ENCODE measurements around the gene MT3. TPM values are rescaled to one million over a fixed set of nuclear protein-coding genes. Genes with fewer than 3 reads are reported as not detected.
A peak's percentile ranks its signal among the peaks of the same experiment; 100 is the strongest.

MT3 gene
- total and polyA plus RNA-seq, 2 of the 13 experiments (the other 11 are each of a cell fraction or from before 2014, with no cell fraction given) = not detected

GRCh38 chr16:56608043-56608875, 18.9 kb downstream of the MT3 start, which contains the start of gene MT2A (continued):
- no peak for TF ChIP-seq GTF2F1 (IDR thresholded peaks at IDR 0.05; ENCODE audit: low read length)
- TF ChIP-seq ZSCAN12 (CRISPR knock-in tag; IDR thresholded peaks at IDR 0.05) = peak; percentile 93; the same call in 1 of the 2 replicates
- TF ChIP-seq ZNF660 (CRISPR knock-in tag; IDR thresholded peaks at IDR 0.05; ENCODE audit: borderline replicate concordance, low read depth) = no peak
- TF ChIP-seq ZNF275 (CRISPR knock-in tag; IDR thresholded peaks at IDR 0.05; ENCODE audit: borderline replicate concordance) = peak; percentile 75; the same call in 1 of the 2 replicates
- peak; percentile 85 for TF ChIP-seq ZNF687 (CRISPR knock-in tag; IDR thresholded peaks at IDR 0.05)
- TF ChIP-seq ZNF383 (CRISPR knock-in tag; IDR thresholded peaks at IDR 0.05; ENCODE audit: borderline replicate concordance) = no peak; the same call in 1 of the 2 replicates
- TF ChIP-seq ZFP36L2 (CRISPR knock-in tag; IDR thresholded peaks at IDR 0.05) = no peak
- peak; percentile 82; the same call in 1 of the 2 replicates for TF ChIP-seq ZNF431 (CRISPR knock-in tag; IDR thresholded peaks at IDR 0.05; ENCODE audit: borderline replicate concordance, low read depth)
- TF ChIP-seq ZBTB25 (CRISPR knock-in tag; IDR thresholded peaks at IDR 0.05) = peak; percentile 42; the same call in 1 of the 2 replicates
- peak; percentile 72; the same call in 1 of the 2 replicates for TF ChIP-seq MAF1 (CRISPR knock-in tag; IDR thresholded peaks at IDR 0.05; ENCODE audit: borderline replicate concordance)
- no peak for TF ChIP-seq ZBTB49 (CRISPR knock-in tag; IDR thresholded peaks at IDR 0.05; ENCODE audit: borderline replicate concordance)
- no peak for TF ChIP-seq ZNF296 (CRISPR knock-in tag; conservative IDR thresholded peaks at IDR 0.05)
- no peak for TF ChIP-seq ATF5 (CRISPR knock-in tag; IDR thresholded peaks at IDR 0.05; ENCODE audit: low read depth)
- no peak for TF ChIP-seq ZNF33A (CRISPR knock-in tag; IDR thresholded peaks at IDR 0.05; ENCODE audit: borderline replicate concordance)
- no peak for TF ChIP-seq ETS1 (CRISPR knock-in tag; IDR thresholded peaks at IDR 0.05)
- no peak for TF ChIP-seq ZNF44 (CRISPR knock-in tag; IDR thresholded peaks at IDR 0.05)
- no peak; the same call in 1 of the 2 replicates for TF ChIP-seq CEBPG (CRISPR knock-in tag; IDR thresholded peaks at IDR 0.05)

Measured in HepG2 (cell line).